ENCODE results near the gene SLC43A1.

SLC43A1 gene

GRCh38 chr11:57487021-57487778 lies 28.3 kb downstream of the SLC43A1 start:
- Histone ChIP-seq H3K4me1 (ENCODE audit: control insufficient read depth, insufficient read depth, low read length) (0 out of 2 replicates have a peak, but pooled peaks cover 2% of the 10 kb centered on the region), H3K4me3 (ENCODE audit: low read length) (no peak overlapping the region), H3K9me3 (ENCODE audit: control insufficient read depth, insufficient read depth, low read length) (no peaks in the 10 kb centered on the region), H3K36me3 (ENCODE audit: control insufficient read depth, insufficient read depth, low read length) (0 out of 2 replicates have a peak, but pooled peaks cover 2% of the 10 kb centered on the region), H3K27me3 (ENCODE audit: control insufficient read depth, insufficient read depth, low read length) (peaks cover under 1% of the 10 kb centered on the region; the same call in 1 of the 2 replicates), H3K27ac (ENCODE audit: low read length) (no peak overlapping the region)
- no CpG with 5 or more reads among the region's 15 CpGs for WGBS (ENCODE audit: insufficient coverage, insufficient read length)
- DNase-seq (ENCODE audit: low read depth, low spot score), result no peak

GRCh38 chr11:57485217-57485990 lies 30.1 kb downstream of the SLC43A1 start:
- no peak for DNase-seq (ENCODE audit: low read depth, low spot score)
- H3K36me3 ChIP-seq (ENCODE audit: control insufficient read depth, insufficient read depth, low read length), result 0 out of 2 replicates have a peak, but pooled peaks cover 2% of the 10 kb centered on the region
- H3K27ac ChIP-seq (ENCODE audit: low read length), result no peak overlapping the region
- no peak overlapping the region for H3K4me3 ChIP-seq (ENCODE audit: low read length)
- no peaks in the 10 kb centered on the region for H3K9me3 ChIP-seq (ENCODE audit: control insufficient read depth, insufficient read depth, low read length)
- peaks cover 2% of the 10 kb centered on the region; the same call in 1 of the 2 replicates for H3K4me1 ChIP-seq (ENCODE audit: control insufficient read depth, insufficient read depth, low read length)
- no CpG with 5 or more reads among the region's 10 CpGs for WGBS (ENCODE audit: insufficient coverage, insufficient read length)
- peaks cover 8% of the 10 kb centered on the region; the same call in 1 of the 2 replicates for H3K27me3 ChIP-seq (ENCODE audit: control insufficient read depth, insufficient read depth, low read length)

GRCh38 chr11:57484141-57484710 lies 31.3 kb downstream of the SLC43A1 start:
- H3K4me1 ChIP-seq (ENCODE audit: control insufficient read depth, insufficient read depth, low read length), result peaks cover 2% of the 10 kb centered on the region; the same call in 1 of the 2 replicates
- 0 out of 2 replicates have a peak, but pooled peaks cover 2% of the 10 kb centered on the region for H3K36me3 ChIP-seq (ENCODE audit: control insufficient read depth, insufficient read depth, low read length)
- peaks cover 8% of the 10 kb centered on the region; the same call in 1 of the 2 replicates for H3K27me3 ChIP-seq (ENCODE audit: control insufficient read depth, insufficient read depth, low read length)
- no CpG with 5 or more reads among the region's 7 CpGs for WGBS (ENCODE audit: insufficient coverage, insufficient read length)
- no peak overlapping the region for H3K27ac ChIP-seq (ENCODE audit: low read length)
- no peak for DNase-seq (ENCODE audit: low read depth, low spot score)
- no peak overlapping the region for H3K4me3 ChIP-seq (ENCODE audit: low read length)
- no peaks in the 10 kb centered on the region for H3K9me3 ChIP-seq (ENCODE audit: control insufficient read depth, insufficient read depth, low read length)

- H3K4me1 ChIP-seq (ENCODE audit: control insufficient read depth, insufficient read depth, low read length), result peaks cover 2% of the 10 kb centered on the region; the same call in 1 of the 2 replicates
- H3K9me3 ChIP-seq (ENCODE audit: control insufficient read depth, insufficient read depth, low read length), result no peaks in the 10 kb centered on the region
- no CpG with 5 or more reads among the region's 3 CpGs for WGBS (ENCODE audit: insufficient coverage, insufficient read length)
- DNase-seq (ENCODE audit: low read depth, low spot score), result no peak
- H3K27me3 ChIP-seq (ENCODE audit: control insufficient read depth, insufficient read depth, low read length), result peaks cover 8% of the 10 kb centered on the region; the same call in 1 of the 2 replicates
- H3K36me3 ChIP-seq (ENCODE audit: control insufficient read depth, insufficient read depth, low read length), result no peaks in the 10 kb centered on the region
- no peak overlapping the region for H3K27ac ChIP-seq (ENCODE audit: low read length)
- no peak overlapping the region for H3K4me3 ChIP-seq (ENCODE audit: low read length)
Measured at GRCh38 chr11:57483562-57483918, 32.0 kb downstream of the SLC43A1 start.

GRCh38 chr11:57482782-57483561 lies 32.5 kb downstream of the SLC43A1 start:
- Histone ChIP-seq H3K4me1 (ENCODE audit: control insufficient read depth, insufficient read depth, low read length) (peaks cover 2% of the 10 kb centered on the region; the same call in 1 of the 2 replicates), H3K27ac (ENCODE audit: low read length) (no peak overlapping the region), H3K9me3 (ENCODE audit: control insufficient read depth, insufficient read depth, low read length) (no peaks in the 10 kb centered on the region), H3K4me3 (ENCODE audit: low read length) (peak overlapping the region; percentile 68; the same call in 1 of the 2 replicates), H3K27me3 (ENCODE audit: control insufficient read depth, insufficient read depth, low read length) (peaks cover 8% of the 10 kb centered on the region; the same call in 1 of the 2 replicates), H3K36me3 (ENCODE audit: control insufficient read depth, insufficient read depth, low read length) (no peaks in the 10 kb centered on the region)
- no peak for DNase-seq (ENCODE audit: low read depth, low spot score)
- WGBS (ENCODE audit: insufficient coverage, insufficient read length), result no CpG with 5 or more reads among the region's 52 CpGs

- no peaks in the 10 kb centered on the region for H3K36me3 ChIP-seq (ENCODE audit: control insufficient read depth, insufficient read depth, low read length)
- WGBS (ENCODE audit: insufficient coverage, insufficient read length), result no CpG with 5 or more reads among the region's 44 CpGs
- no peak for DNase-seq (ENCODE audit: low read depth, low spot score)
- H3K27me3 ChIP-seq (ENCODE audit: control insufficient read depth, insufficient read depth, low read length), result peaks cover 8% of the 10 kb centered on the region; the same call in 1 of the 2 replicates
- peaks cover 2% of the 10 kb centered on the region; the same call in 1 of the 2 replicates for H3K4me1 ChIP-seq (ENCODE audit: control insufficient read depth, insufficient read depth, low read length)
- peak overlapping the region; percentile 68; the same call in 1 of the 2 replicates for H3K4me3 ChIP-seq (ENCODE audit: low read length)
- H3K27ac ChIP-seq (ENCODE audit: low read length), result no peak overlapping the region
- no peaks in the 10 kb centered on the region for H3K9me3 ChIP-seq (ENCODE audit: control insufficient read depth, insufficient read depth, low read length)
Measured at GRCh38 chr11:57481915-57482781, 33.4 kb downstream of the SLC43A1 start.

- peaks cover 2% of the 10 kb centered on the region; the same call in 1 of the 2 replicates for H3K4me1 ChIP-seq (ENCODE audit: control insufficient read depth, insufficient read depth, low read length)
- WGBS (ENCODE audit: insufficient coverage, insufficient read length), result no CpG with 5 or more reads among the region's 2 CpGs
- no peak for DNase-seq (ENCODE audit: low read depth, low spot score)
- no peak overlapping the region for H3K27ac ChIP-seq (ENCODE audit: low read length)
- H3K36me3 ChIP-seq (ENCODE audit: control insufficient read depth, insufficient read depth, low read length), result no peaks in the 10 kb centered on the region
- no peak overlapping the region for H3K4me3 ChIP-seq (ENCODE audit: low read length)
- H3K27me3 ChIP-seq (ENCODE audit: control insufficient read depth, insufficient read depth, low read length), result peaks cover 8% of the 10 kb centered on the region; the same call in 1 of the 2 replicates
- H3K9me3 ChIP-seq (ENCODE audit: control insufficient read depth, insufficient read depth, low read length), result no peaks in the 10 kb centered on the region
Measured at GRCh38 chr11:57481315-57481714, 34.2 kb downstream of the SLC43A1 start.

- Histone ChIP-seq H3K9me3 (ENCODE audit: control insufficient read depth, insufficient read depth, low read length) (no peaks in the 10 kb centered on the region), H3K36me3 (ENCODE audit: control insufficient read depth, insufficient read depth, low read length) (no peaks in the 10 kb centered on the region), H3K27ac (ENCODE audit: low read length) (no peak overlapping the region), H3K27me3 (ENCODE audit: control insufficient read depth, insufficient read depth, low read length) (peaks cover 12% of the 10 kb centered on the region; the same call in 1 of the 2 replicates), H3K4me3 (ENCODE audit: low read length) (no peak overlapping the region), H3K4me1 (ENCODE audit: control insufficient read depth, insufficient read depth, low read length) (peaks cover 4% of the 10 kb centered on the region)
- no CpG with 5 or more reads among the region's 9 CpGs for WGBS (ENCODE audit: insufficient coverage, insufficient read length)
- DNase-seq (ENCODE audit: low read depth, low spot score), result no peak
Measured at GRCh38 chr11:57480409-57481137, 34.9 kb downstream of the SLC43A1 start.

GRCh38 chr11:57479911-57480310 lies 35.6 kb downstream of the SLC43A1 start:
- Histone ChIP-seq H3K4me1 (ENCODE audit: control insufficient read depth, insufficient read depth, low read length) (peaks cover 4% of the 10 kb centered on the region), H3K36me3 (ENCODE audit: control insufficient read depth, insufficient read depth, low read length) (no peaks in the 10 kb centered on the region), H3K9me3 (ENCODE audit: control insufficient read depth, insufficient read depth, low read length) (no peaks in the 10 kb centered on the region), H3K27me3 (ENCODE audit: control insufficient read depth, insufficient read depth, low read length) (peaks cover 14% of the 10 kb centered on the region; the same call in 1 of the 2 replicates), H3K27ac (ENCODE audit: low read length) (no peak overlapping the region), H3K4me3 (ENCODE audit: low read length) (no peak overlapping the region)
- WGBS (ENCODE audit: insufficient coverage, insufficient read length), result no CpG with 5 or more reads among the region's 4 CpGs
- DNase-seq (ENCODE audit: low read depth, low spot score), result no peak

All from iPS DF 6.9 (cell line).